NCI-H1417 treated with DMSO at 0.1 percent for 48 hours (cell line): ENCODE results near the gene DCLK2.
A peak's percentile ranks its signal among the peaks of the same experiment; 100 is the strongest.

Source experiments
- DNase-seq: peaks from one replicate; lab custom pipeline; 2025; lab: John Stamatoyannopoulos, UW

The DCLK2 gene

DNA sequence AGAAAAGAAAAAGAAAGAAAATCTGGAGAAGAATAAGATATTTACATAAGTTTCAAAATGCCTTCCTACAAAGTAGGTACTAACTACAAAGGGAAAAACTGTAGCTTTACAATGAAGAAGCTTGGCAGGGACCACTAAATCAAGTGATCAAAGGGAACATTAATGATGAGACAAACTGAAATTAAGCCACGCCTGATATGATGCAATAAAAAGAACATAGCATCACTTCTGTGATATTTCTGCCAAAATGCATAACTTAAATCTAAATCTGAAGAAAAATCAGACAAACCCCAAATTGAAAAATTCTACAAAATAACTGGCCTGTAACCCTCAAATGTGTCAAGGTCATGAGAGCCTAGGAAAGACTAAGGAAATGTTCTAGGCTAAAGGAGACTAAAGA, 8.9 kb upstream of the DCLK2 start:
- no peak for DNase-seq

DNA sequence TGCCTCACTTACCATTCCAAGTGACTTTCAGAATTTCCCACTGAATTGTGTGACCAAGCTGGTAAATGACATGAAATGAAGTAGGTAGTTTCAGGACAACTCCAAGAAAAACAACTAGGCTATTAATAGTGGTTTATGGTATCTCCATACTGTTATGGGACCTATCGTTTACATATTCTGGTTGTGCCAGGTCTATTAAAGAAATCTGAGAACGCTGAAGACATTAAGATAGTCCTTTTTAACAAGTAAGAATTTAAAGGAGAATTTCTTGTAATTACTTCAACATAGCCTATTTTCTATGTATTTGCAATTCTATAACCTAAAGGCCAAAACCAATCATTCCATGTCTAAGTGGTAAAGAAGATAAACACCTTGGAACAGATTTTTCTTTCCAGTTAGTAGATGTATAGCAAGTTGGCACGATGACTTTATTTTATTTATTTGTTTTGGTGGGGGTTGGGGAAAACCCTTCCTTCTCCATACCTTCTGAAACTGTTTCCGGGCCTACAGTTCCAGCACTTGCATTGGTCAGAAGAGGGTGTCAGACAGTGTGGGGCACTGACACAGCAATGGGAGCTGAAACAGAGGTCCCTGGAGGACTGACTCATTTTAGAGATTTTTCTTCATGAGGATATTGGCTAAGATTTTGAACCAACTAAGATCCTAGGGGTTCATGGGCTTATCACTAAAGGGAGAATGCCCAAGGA, 7.6 kb upstream of the DCLK2 start:
- no peak for DNase-seq

DNA sequence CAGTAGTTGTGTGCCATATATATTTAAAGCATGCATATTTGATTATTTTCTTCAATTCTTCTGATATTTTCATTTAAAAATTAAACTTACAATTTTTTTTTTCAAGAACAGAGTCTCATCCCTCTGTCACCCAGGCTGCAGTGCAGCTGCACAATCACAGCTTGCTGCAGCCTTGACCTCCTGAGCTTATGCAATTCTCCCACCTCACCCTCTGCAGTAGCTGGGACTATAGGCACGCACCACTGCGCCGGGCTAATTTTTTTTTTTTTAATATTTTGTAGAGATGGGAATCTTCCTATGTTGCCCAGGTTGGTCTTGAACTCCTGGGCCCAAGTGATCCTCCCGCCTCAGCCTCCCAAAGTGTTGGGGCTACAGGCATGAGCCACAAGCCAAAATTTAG, 5.8 kb upstream of the DCLK2 start:
- no peak for DNase-seq

DNA sequence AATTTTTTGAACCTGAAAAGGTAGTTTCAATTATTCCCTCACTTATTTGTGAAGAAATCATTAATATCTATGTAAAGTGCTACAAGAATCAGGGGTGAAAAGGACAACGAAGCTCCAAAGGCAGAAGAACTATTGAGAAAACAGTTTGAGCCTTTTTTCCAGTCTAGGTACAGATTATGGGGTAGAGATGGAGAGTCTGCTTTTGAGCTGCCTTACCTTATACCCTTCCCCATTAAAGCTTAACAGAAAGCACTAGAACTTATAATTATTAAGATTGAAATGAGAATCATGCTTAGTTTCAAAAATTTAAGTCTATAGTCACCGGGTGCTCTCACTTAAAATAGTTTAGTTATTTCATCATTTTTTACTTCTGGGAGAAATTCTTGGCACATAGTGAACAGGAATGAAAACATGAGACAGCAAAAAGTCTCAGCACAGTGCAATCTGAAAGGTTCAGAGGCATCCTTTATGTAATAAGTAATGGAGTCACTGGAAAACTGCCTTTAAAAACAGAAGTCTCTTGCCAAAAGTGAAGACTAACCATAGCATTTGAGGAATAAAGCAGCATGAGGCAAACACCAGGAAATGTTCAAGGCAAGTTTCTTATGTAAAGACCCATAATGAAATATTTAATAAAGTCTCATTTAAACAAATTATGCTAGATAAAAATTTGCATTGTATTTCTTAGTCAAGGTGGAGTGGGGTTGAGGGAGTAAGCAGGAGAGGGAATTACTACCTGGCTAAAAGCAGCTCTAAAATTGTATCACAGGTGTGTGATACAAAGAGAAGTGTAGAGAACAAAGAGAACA, 5.1 kb upstream of the DCLK2 start:
- no peak for DNase-seq

DNA sequence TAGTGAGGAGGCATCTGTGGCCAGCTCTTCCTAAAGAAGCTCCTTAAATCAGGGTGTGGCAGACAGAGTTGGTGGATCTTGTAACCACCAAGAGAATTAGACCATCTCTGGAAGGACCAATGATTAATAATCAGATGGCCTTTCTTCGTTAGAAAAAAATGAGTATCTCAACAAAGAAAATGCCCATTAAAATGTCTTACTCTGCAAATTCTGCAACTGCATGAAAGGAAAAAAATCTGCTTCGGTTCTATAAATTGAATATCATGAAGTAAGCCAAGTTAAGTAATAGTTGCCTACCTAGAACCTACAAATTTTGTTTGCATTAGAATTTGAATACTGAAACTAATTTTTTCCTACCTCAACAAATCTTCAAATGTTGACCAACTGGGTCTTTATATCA, 4.2 kb upstream of the DCLK2 start:
- no peak for DNase-seq

DNA sequence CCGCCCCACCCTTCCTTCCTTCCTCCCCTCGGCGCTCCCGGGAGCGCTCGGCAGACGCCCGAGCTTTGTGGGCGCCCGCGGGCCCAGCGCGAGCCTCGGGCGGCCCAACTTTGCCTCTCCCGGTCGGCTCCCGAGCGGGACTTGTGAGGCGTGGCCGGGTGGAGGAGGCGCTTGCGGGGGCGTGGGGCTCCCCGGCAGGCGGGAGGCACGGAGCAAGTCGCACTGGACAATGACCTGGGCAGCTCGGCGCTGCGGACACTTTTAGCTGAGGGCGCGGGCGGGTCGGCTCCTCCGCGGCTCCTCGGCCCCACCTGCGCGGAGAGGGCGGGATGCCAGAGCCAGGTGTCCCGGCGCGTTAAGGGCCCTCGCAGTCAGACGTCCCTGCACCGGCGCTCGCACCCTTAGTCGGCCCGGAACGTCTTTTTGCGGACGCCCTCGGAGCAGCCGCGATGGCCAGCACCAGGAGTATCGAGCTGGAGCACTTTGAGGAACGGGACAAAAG, 385 bp downstream of the DCLK2 start:
- DNase-seq, result no peak

DNA sequence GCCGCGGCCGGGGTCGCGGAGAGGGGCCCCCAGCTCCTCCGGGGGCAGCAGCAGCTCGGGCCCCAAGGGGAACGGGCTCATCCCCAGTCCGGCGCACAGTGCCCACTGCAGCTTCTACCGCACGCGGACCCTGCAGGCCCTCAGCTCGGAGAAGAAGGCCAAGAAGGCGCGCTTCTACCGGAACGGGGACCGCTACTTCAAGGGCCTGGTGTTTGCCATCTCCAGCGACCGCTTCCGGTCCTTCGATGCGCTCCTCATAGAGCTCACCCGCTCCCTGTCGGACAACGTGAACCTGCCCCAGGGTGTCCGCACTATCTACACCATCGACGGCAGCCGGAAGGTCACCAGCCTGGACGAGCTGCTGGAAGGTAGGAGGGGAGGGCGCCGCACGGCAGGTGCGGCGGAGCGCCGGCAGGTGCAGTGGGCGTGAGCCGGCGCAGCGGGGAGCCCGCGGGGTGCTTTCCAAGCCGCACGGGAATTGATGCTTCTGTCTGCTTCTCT, 886 bp downstream of the DCLK2 start:
- peak; percentile 18 for DNase-seq

DNA sequence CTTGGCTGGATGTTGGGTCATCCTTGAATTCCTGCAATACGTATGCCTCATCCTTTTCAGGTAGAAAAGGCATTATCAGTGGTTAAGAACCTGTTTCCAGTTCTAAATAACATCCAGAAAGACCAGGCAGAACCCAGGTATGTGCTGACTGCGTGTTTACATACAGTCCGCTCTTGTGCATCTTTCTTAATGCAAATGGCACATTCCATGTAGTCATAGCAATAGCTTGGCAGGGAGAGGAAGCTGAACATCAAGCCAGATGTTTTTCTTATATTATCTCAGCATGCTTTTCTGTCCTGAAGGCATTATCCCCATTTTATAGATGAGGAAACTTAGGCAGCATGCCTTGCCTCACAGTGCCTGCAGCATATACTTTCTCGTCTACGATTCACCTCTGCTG, 2.1 kb downstream of the DCLK2 start:
- no peak for DNase-seq

DNA sequence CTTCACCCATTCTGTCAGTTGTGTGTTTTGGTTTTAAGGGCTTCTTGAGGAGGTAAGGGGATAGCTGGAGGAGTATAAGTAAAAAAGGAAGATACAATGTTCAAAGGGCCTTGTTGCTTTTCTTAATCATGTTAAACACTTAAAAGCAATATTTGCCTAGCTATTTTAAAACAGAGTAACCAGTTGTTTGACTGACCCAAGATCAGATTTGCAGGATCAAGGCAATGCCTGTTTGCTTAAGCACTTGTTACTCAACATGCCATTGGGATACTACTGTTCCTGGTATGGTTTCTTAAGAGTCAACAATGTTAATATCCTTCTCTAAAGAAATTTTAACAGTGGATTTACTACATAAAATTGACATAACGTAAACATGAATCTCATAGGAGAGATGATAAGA, 2.6 kb downstream of the DCLK2 start:
- DNase-seq, result no peak

DNA sequence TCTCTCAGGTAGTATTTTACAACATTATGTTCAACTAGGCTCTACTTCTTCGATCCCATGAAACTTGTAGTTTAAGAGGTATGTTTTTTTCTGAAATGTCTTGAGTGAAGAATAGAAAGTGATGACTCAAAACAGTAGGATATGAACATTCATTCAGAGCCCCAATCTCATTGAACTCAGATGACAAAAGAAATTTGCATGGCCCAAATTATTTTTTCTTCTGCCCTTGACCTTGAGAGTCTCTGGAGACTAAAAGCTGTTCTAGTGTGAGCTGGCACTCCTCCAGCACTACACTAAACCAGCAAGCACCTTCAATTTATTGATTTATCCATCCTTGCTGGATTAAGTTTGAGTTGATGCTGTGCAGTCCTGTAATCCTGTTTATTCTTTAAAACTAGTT, 4.0 kb downstream of the DCLK2 start:
- no peak for DNase-seq

DNA sequence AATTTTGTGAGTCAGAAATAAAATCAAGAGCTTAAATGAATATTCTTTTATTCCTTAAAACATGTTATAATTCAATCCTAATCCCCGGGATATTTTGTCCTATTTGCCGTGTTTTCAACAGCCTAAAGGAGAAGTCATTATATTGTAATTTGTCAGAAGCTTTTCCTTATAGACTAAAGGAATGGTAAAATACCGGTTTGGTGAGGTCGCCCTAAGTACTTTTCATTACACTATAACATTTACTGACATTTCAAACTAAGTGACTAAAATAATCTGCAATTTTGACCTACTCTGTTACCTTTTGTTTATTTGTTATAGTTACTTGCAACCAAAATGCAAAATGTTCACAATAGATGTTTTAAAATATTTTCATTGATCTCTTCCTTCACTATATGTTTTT, 8.8 kb downstream of the DCLK2 start:
- no peak for DNase-seq

DNA sequence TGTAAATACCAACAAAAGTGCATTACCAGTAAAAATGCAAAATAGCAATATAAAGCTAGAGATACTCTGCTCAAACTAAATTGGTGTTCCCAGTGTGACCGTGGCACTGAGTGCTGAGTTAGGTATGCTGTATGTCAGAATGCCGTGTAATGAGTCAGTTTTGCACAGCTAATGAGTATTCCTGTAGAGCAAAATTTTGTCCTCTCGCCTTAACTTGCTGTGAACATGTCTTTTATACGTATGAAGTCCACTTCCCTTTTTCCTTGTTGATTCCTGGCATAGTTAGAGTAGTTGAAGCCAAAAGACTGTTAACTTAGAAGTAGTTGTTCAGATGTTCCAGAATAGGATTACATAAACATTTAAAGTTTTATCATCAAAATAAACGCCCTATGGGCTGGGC, 11.5 kb downstream of the DCLK2 start:
- DNase-seq, result no peak

DNA sequence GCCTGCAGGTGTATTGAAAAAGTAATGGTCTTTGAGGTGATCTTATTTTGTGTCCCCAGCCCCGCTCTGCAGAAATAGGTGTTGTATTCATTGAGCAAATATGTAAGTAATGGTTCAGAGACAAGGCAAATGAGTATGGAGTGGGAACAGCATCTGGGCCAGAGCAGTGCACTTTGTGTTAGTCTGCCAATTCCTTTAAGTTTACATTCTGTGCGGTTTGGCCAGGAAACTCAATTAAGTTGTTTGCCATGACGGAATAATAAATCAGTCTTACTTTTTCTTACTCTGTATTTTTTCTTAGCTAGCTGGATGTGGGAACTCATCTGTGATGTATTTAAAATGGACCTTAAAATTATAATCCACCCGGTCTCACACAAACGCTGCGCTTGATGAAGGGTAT, 12.6 kb downstream of the DCLK2 start:
- DNase-seq, result no peak

DNA sequence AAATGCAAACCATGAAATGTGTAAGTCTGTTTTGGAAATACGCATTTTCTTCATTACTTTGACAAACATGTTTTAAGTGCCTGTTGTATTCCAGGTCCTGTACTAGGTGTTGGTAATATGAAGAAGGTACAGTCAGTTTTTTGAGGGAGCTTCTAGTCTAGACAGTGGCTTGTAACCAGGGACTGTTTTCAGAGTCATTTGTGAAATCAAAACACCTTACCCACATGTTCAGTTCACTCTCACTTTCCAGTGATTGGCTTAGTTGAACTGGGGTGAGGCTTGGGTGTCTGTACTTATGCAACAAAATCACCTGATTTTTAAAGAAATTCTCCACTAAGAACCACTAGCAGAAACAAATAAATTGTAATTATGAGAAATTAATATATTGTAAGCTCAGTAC, 16.4 kb downstream of the DCLK2 start:
- DNase-seq, result no peak

DNA sequence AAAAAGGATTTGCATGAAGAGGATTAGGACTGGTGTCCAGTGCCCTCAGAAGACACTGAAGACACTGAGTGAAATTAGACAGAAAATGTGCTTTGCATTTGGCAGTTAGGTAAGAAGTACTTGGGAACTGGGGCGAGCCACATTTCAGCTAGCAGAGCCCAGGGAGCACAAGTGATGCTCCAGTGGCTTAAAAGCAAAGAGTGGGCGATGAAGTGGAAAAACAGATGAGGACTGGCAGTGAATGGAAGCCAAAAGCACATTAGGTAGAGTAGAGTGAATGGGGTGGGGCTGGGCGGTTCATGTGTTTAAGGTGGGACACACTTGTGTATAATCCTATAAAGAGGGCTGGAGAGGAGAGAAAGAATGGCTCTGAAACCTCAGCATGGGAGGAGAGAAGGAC, 18.4 kb downstream of the DCLK2 start:
- DNase-seq, result no peak

DNA sequence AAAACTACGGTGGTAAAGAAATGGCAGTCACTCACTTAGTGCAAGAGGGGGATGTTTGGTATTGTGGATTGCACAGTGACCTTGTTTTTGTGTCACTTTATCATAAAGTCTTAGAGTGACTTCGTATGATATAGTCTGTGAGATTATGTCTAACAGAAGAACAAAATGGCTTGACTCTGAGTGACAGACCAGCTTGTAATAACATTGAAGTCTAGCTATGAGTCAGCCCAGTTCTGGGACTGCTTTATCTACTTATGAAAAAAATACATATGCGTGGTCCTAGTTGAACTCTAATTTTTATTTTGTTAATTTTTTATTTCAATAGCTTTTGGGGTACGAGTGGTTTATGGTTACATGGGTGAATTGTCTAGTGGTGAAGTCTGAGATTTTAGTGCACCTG, 20.0 kb downstream of the DCLK2 start:
- no peak for DNase-seq

DNA sequence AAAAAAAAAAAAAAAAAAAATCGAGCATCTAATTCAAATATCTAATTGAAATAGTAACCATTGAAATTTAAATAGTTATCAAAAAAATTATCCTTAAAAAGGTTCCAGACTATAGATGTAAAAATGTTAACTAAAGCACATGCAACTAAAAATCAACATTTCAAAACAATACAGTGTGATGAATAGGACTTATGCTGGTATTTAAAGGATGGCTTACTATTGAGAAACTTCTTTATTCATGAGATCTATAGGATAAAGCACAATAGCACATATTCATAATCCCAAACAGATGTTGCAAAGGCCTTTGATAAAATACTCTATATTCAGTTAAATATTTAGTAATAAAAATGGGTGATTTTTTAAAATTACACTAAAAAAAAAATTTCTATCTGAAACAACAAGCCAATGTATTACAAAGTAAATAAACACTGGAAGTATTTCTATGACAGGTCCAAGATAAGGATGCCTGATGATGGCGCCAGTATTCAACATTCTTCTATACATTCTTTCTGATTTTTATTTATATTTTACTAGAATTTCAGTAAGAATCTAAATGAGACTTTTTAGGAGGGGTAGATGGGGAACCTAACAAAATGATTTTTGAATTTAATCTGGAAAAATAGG, 26.3 kb downstream of the DCLK2 start:
- no peak for DNase-seq

DNA sequence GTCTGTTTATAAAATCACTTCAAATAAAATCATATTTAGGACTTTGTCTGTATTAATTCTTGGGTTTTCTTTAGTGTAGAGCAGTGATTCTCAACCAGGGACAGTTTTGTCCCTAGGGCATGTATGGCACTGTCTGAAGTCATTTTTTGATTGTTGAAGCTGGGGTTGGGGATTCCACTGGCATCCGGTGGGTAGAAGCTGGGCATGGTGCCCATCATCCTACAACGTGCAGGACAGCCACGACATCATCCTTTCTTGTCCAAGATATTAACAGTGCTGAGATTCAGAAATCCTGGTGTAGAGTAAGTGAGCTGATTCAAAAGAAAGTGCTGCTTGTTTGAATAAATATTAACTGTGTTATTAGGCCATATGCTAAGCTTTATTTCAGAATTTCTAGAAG, 28.6 kb downstream of the DCLK2 start:
- DNase-seq, result no peak

DNA sequence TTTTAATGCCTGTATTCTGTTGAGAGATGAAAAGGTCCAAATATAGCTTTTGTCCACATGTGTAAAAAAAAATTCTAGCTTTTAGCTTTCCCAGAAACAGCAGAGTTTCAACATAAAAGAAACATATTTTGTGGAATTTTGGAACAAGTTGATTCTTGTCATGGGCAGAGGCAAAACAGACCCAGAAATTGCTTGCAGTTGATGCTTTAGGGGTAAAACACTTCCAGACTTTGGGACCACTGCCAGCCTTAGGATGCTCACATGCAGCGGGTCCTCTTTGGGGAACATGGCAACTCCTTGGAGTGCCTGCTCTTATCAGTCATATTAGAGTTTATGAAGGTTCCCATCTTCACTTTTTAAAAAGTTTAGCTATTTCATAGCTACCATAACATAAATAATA, 30.4 kb downstream of the DCLK2 start:
- no peak for DNase-seq

DNA sequence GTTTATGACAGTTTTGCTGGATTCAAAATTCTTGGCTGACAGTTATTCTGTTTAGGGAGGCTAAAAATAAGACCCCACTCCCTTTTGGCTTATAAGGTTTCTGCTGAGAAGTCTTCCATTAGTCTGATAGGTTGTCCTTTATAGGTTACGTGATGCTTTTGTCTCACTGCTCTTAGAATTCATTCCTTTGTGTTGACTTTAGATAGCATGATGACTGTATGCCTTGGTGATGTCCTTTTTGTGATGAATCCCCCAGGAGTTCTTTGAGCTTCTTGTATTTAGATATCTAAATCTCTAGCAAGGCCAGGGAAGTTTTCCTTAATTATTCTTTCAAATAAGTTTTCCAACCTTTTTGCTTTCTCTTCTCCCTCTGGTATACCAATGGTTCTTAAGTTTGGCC, 36.4 kb downstream of the DCLK2 start:
- no peak for DNase-seq

DNA sequence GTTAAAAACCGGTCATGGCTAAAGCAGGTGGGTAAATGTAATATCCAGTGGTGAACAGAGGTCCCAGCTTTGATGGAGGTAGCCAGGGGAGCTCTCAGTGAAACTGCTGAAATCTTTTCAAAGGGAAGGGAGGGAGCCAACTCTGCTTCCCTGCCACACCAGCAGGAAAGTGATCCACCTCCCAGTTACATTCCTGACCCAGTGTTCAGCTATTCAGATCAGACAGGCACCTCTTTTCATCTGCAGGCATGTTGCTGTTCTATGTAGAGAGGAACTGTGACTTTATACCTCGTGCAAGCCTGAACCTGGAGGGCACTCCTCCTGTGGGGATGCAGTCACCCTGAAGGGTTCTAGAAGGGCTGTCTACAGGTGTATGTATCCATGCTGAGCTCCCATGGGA, 37.6 kb downstream of the DCLK2 start:
- DNase-seq, result no peak

DNA sequence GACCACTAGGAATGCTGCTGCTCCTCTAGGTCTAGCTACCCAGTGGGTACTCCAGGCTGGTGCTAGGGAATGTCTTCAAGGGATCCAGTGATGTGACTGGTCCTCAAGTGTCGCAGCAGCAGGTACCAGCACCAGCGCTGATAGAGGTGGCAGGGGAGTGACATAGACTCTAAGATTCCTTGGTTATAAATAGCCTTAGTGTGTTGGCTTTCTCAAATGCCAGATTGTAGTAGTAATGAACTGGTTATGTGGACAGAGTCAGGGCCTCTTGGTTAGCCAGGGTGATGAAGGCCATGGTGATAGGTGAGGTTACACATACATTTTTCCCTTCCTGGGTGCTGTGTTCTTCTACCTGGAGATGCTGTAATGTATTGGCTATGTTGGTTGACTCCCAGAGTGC, 38.3 kb downstream of the DCLK2 start:
- no peak for DNase-seq

DNA sequence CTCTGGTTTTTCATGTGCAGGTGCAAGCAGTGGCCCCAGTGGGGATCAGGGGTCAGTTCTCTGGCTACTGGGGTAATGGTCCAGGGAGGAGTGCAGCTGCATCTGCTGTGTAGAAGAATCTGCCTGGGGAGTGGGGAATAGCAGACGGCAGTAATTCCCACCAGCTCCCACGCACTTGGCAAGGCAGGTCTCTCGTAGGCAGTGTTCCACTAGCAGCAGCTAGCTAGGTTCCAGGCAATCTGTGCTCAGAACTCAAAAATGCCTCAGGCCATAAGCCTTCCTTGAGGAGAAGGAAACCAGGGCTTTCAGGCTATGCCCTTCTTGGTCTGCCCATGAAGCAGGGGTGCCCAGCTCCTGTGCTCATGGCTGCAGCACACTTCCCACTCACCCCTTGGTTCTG, 38.8 kb downstream of the DCLK2 start:
- DNase-seq, result no peak
